IPS-18a (cell line): Measurements from ENCODE around the gene TNNT1.
A peak's percentile ranks its signal among the peaks of the same experiment; 100 is the strongest.

Experiments
- H3K27ac ChIP-seq: one replicate; pipeline ENCODE4 v1.5.1; 2013; ENCODE audit warnings: low read length
- H3K27me3 ChIP-seq: one replicate; pipeline ENCODE4 v1.6.1; 2013; ENCODE audit warnings: mild to moderate bottlenecking, low read length; ENCODE audit not compliant: control insufficient read depth, insufficient read depth
- H3K36me3 ChIP-seq: one replicate; pipeline ENCODE4 v1.6.1; 2013; ENCODE audit warnings: low read depth, low read length; ENCODE audit not compliant: control insufficient read depth
- H3K4me1 ChIP-seq: one replicate; pipeline ENCODE4 v1.6.1; 2013; ENCODE audit warnings: low read depth, low read length; ENCODE audit not compliant: control insufficient read depth
- H3K4me3 ChIP-seq: one replicate; pipeline ENCODE4 v1.5.1; 2013; ENCODE audit warnings: low read length
- H3K9ac ChIP-seq: one replicate; pipeline ENCODE4 v1.6.1; 2013; ENCODE audit warnings: mild to moderate bottlenecking, low read length, moderate library complexity
- H3K9me3 ChIP-seq: one replicate; pipeline ENCODE4 v1.6.1; 2013; ENCODE audit warnings: low read depth, low read length; ENCODE audit not compliant: control insufficient read depth

The TNNT1 gene

DNA sequence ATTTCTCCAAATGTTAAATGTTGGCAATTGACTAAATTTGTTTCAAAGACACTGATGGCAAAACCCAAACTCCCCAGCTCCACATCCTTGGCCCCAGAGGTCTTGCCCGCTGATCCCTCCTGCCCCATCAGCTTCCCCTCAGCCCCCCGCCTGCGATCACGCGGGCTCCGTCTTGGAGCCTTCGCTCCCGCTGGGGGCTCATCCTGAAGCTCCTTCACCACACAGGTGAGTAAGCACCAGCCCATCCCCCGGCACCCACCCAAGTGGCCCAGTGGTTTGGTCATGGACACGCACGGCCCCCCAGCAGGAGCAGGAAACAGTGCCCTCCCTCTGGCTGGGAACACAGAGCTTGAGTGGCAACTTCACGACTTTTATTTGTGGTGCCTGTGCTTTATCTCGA is 58.4 kb downstream of the TNNT1 start:
- peaks cover 6% of the 10 kb centered on the region for H3K27me3 ChIP-seq
- no peaks in the 10 kb centered on the region for H3K36me3 ChIP-seq
- no peak overlapping the region for H3K9ac ChIP-seq
- no peak overlapping the region for H3K4me3 ChIP-seq
- no peaks in the 10 kb centered on the region for H3K9me3 ChIP-seq
- peaks cover 26% of the 10 kb centered on the region for H3K4me1 ChIP-seq
- H3K27ac ChIP-seq: no peak overlapping the region

- H3K4me3 ChIP-seq: no peak overlapping the region
- no peaks in the 10 kb centered on the region for H3K9me3 ChIP-seq
- H3K4me1 ChIP-seq: peaks cover 24% of the 10 kb centered on the region
- H3K27ac ChIP-seq: no peak overlapping the region
- H3K36me3 ChIP-seq: no peaks in the 10 kb centered on the region
- peaks cover 17% of the 10 kb centered on the region for H3K27me3 ChIP-seq
- H3K9ac ChIP-seq: no peak overlapping the region
Measured at GRCh38 chr19:55089342-55089944, 59.6 kb downstream of the TNNT1 start.

GRCh38 chr19:55088543-55089341 is 60.3 kb downstream of the TNNT1 start:
- Histone ChIP-seq H3K36me3 (no peaks in the 10 kb centered on the region), H3K9ac (no peak overlapping the region), H3K4me3 (peak overlapping the region; percentile 78), H3K9me3 (no peaks in the 10 kb centered on the region), H3K4me1 (peaks cover 22% of the 10 kb centered on the region), H3K27ac (no peak overlapping the region), H3K27me3 (peaks cover 24% of the 10 kb centered on the region)

DNA sequence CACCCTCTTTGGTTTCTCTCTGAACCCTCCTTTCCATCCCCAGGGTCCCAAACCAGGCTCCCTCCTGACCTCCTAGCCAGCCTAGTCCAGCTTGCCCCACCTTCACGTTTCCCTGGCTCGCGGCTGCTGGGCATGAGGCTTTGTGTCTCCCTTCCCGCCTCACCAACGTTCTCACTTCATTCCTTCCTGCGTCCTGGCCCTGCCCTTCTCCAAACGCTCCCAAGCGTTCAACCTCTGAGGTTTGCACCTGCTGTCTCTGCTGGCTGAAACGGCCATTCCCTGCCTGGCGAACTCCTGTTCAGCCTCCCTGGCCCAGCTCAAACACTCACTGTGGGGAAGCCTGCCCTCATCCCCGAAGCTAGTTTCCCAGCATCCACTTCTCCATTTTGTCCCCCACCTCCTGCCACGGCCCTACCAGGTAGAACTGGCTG is 61.0 kb downstream of the TNNT1 start:
- Histone ChIP-seq H3K9ac (no peak overlapping the region), H3K4me1 (peaks cover 22% of the 10 kb centered on the region), H3K4me3 (peak overlapping the region; percentile 78), H3K27me3 (peaks cover 24% of the 10 kb centered on the region), H3K36me3 (no peaks in the 10 kb centered on the region), H3K27ac (no peak overlapping the region), H3K9me3 (no peaks in the 10 kb centered on the region)

DNA sequence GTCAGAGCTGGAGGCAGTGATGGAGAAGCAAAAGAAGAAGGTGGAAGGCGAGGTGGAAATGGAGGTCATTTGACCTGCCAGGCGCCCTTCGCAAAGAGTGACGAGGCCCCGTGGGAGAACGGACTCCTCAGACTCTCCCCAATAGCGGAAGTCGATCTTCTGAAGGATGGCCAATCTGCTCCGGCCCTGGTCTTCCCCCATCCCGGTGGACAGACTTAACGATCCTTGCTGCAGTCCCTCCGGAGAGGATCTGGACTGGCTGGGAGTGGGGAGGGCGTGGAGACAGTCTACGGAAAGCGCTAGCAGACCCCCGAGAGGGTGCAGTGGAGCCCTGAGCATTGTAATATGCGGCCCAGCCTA is 61.5 kb downstream of the TNNT1 start:
- no peak overlapping the region for H3K27ac ChIP-seq
- peak overlapping the region; percentile 78 for H3K4me3 ChIP-seq
- peaks cover 24% of the 10 kb centered on the region for H3K27me3 ChIP-seq
- H3K9ac ChIP-seq: peak overlapping the region; percentile 24
- H3K9me3 ChIP-seq: no peaks in the 10 kb centered on the region
- H3K4me1 ChIP-seq: peaks cover 22% of the 10 kb centered on the region
- H3K36me3 ChIP-seq: no peaks in the 10 kb centered on the region

DNA sequence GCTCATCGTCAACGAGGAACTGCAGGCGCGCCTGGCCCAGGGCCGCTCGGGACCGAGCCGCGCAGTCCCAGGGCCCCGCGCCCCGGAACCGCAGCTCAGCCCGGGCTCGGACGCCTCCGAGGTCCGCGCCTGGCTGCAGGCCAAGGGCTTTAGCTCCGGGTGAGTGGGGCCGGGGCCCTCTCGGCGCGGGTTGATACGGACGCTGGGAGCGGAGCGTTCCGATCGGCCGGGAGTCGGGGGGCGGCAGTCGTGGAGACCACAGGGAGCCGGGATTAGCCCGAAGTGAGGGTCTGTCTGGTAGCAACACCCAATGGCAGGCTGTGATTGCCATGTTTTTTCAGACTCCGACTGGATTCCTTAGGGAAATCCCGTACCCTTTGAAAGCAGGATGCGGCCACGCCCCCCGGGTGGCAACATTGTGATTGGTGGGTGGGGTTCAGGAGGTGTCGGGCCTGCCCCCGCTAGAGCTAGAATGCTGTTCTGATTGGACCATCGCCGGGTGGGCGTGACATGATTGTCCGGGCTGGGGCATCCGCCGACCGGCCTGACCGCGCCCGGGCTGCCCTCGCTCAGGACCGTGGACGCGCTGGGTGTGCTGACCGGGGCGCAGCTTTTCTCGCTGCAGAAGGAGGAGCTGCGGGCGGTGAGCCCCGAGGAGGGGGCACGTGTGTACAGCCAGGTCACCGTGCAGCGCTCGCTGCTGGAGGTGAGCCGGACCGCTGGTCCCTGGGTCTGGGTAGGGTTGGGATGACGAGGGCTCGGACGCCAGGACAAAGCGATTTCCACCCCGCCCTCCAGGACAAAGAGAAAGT is 62.1 kb downstream of the TNNT1 start:
- Histone ChIP-seq H3K4me3 (peak overlapping the region; percentile 78), H3K36me3 (no peaks in the 10 kb centered on the region), H3K27me3 (peaks cover 29% of the 10 kb centered on the region), H3K9me3 (no peaks in the 10 kb centered on the region), H3K4me1 (peaks cover 22% of the 10 kb centered on the region), H3K9ac (peak overlapping the region; percentile 44), H3K27ac (no peak overlapping the region)

DNA sequence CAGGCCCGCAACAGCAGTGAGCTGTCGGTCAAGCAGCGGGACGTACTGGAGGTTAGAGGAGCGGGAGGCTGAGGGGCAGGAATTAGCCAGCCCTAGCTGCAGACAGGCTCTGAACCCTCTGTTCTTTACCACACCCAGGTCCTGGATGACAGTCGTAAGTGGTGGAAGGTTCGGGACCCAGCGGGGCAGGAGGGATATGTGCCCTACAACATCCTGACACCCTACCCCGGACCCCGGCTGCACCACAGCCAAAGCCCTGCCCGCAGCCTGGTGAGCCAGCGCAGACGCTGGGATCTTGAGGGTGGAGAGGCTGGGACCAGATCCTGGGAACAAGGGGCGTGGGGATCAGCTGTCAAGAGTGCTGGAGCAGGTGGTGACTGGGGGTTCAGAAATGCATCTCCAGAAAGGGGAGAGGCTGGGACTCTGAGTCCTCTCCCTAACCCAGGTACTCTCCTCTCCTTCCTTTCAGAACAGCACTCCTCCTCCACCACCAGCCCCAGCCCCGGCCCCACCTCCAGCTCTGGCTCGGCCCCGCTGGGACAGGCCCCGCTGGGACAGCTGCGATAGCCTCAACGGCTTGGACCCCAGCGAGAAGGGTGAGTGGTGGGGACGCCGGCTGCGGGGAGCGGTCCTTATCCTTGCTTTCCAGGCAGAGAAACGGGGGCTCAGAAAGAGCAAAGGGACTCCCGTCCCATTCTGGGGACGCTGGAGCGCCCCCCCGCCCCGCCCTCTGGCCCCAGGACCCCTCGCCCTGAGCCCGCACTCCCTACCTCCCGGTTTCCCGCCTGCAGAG is 62.9 kb downstream of the TNNT1 start:
- peaks cover 18% of the 10 kb centered on the region for H3K4me1 ChIP-seq
- no peaks in the 10 kb centered on the region for H3K9me3 ChIP-seq
- peak overlapping the region; percentile 78 for H3K4me3 ChIP-seq
- H3K9ac ChIP-seq: peak overlapping the region; percentile 44
- no peaks in the 10 kb centered on the region for H3K36me3 ChIP-seq
- no peak overlapping the region for H3K27ac ChIP-seq
- peaks cover 34% of the 10 kb centered on the region for H3K27me3 ChIP-seq

DNA sequence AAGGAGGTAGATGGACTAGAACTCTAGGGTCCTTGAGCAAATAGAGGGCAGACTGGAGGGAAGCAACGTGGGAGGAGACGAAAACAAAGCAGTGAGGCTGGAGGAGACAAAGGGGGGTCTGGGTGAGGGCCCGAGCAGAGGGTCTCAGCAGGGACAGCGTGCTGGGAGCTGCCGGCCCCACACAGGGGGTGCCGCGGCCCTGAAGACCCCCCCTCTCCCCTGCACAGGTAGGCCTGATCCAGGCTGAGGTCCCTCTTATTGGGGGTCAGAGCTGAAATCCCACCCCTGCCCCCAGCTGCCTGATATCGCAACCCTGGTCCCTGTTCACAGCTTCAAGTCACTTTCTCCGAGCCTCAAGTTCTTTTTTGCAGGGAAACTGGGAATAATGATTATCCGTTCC is 64.6 kb downstream of the TNNT1 start:
- Histone ChIP-seq H3K9me3 (no peaks in the 10 kb centered on the region), H3K27me3 (peaks cover 47% of the 10 kb centered on the region), H3K27ac (no peak overlapping the region), H3K4me3 (no peak overlapping the region), H3K36me3 (no peaks in the 10 kb centered on the region), H3K9ac (no peak overlapping the region), H3K4me1 (peaks cover 24% of the 10 kb centered on the region)

GRCh38 chr19:55083004-55083850 is 65.8 kb downstream of the TNNT1 start:
- no peak overlapping the region for H3K27ac ChIP-seq
- H3K27me3 ChIP-seq: peaks cover 54% of the 10 kb centered on the region
- no peaks in the 10 kb centered on the region for H3K36me3 ChIP-seq
- no peak overlapping the region for H3K9ac ChIP-seq
- no peaks in the 10 kb centered on the region for H3K9me3 ChIP-seq
- H3K4me3 ChIP-seq: no peak overlapping the region
- H3K4me1 ChIP-seq: peaks cover 18% of the 10 kb centered on the region
